Thyroid gland (tissue), 4 donors: ENCODE measurements around the gene ZBTB4.

ENCODE experiments used
- CTCF ChIP-seq, 6 experiments: fragments of 200-600 bp in 3 of 6; fragments of 450-650 bp in 3 of 6; sonication (generic) in 3 of 6; IDR thresholded peaks; one replicate each; pipeline ENCODE4 v1.5.1; 2016 to 2019; ENCODE audit warnings: antibody characterized with exemption in 6 of 6, mild to moderate bottlenecking in 2 of 6, inconsistent platforms in 1 of 6, moderate library complexity in 1 of 6
- POLR2A ChIP-seq, 2 donors: fragments of 450-650 bp; IDR thresholded peaks; one replicate each; pipeline ENCODE4 v1.6.1; 2017; ENCODE audit warnings: antibody characterized with exemption in 2 of 2, mild to moderate bottlenecking in 2 of 2, moderate library complexity in 1 of 2

DNA sequence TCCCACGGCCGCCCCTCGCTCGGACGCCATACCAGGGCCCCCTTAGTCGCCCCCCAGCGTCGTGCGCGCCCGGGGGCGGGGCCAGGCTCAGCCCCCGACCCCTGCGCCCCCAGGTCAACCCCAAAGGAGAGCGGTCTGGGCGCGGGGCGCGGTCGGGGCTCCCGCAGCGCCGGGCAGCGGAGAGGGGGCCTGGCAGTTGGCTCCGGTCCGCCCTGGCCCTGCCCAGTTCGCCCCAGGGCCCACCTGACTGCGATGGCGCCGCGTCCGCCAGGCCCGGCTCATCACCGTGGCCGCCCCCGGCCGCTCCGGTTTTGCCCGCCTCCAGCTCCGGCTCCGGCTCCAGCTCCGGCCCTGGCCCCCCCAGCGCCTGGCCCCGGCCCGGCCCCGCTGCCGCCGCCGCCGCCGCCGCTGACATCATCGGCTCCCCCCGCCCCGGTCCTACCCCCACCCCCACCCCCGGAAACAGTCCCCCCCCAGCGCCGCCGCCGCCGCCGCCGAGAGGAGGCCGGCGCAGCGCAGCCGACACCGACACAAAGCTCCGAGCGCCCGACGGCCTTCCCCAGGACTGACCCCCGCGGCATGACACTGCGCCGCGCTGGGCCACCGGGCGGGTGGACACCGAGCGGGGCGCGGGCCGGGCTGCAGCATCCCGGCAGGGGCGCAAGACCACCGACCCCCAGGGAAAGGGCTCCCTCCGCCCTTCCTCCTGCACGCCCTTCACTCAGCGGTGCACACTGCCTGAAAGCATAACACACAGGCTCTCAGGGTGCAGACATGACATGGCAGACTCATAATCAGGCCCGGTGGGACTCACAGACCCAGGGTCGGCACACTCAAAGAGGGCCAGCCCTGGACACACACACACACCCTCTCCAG, at the start of gene ZBTB4:
- TF ChIP-seq CTCF (IDR thresholded peaks at IDR 0.05) (no peak), POLR2A (IDR thresholded peaks at IDR 0.05) (peak in 1 of 2 donors; percentile 72)
